ENCODE measurements around the gene VMP1. TPM values are rescaled to one million over a fixed set of nuclear protein-coding genes. Genes with fewer than 3 reads are reported as not detected.
A peak's percentile ranks its signal among the peaks of the same experiment; 100 is the strongest.

VMP1 gene
- total and polyA plus RNA-seq, 2 of the 13 experiments (the other 11 are each of a cell fraction or from before 2014, with no cell fraction given) = 186 to 271 TPM

DNA sequence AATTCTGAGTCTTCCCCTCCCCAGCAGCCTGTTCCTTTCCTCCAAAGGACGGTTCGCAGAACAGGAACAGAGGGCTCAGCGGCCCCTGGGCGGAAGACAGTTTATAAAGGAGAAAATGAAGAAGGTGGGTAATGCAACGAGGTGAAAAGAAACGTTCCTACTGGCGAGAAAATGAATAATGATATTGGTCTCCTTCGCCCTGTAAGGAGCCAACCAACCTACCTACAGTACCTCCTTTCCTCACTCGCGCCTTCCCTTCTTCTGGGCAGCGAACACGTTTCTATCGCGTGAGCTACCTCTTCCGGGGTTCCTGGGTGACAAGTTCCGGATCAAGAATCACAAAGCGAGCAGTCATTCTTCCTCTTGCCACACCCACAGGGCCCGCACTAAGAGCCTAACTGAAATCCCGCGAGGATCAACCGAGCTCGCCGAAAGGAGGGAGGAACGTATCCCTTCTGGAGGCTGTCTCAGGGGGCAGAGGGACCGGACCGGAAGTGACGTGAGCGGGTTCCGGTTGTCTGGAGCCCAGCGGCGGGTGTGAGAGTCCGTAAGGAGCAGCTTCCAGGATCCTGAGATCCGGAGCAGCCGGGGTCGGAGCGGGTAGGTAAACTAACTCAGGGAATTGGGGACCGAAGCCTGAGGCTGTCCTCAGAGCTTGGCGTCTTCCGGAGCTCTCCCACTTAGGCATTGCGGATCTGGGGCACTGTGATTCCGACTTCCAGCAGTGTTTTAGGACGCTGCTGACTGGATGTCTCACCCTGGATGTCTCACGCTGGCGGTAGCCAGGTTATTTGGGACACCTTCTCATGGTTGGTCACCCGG, at the start of gene VMP1, which contains the start of gene PTRH2 (continued):
- TF ChIP-seq, protein P1, sequence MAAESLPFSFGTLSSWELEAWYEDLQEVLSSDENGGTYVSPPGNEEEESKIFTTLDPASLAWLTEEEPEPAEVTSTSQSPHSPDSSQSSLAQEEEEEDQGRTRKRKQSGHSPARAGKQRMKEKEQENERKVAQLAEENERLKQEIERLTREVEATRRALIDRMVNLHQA (CRISPR knock-in tag; IDR thresholded peaks at IDR 0.05) = no peak; the same call in 1 of the 2 replicates
- TF ChIP-seq, protein P2, sequence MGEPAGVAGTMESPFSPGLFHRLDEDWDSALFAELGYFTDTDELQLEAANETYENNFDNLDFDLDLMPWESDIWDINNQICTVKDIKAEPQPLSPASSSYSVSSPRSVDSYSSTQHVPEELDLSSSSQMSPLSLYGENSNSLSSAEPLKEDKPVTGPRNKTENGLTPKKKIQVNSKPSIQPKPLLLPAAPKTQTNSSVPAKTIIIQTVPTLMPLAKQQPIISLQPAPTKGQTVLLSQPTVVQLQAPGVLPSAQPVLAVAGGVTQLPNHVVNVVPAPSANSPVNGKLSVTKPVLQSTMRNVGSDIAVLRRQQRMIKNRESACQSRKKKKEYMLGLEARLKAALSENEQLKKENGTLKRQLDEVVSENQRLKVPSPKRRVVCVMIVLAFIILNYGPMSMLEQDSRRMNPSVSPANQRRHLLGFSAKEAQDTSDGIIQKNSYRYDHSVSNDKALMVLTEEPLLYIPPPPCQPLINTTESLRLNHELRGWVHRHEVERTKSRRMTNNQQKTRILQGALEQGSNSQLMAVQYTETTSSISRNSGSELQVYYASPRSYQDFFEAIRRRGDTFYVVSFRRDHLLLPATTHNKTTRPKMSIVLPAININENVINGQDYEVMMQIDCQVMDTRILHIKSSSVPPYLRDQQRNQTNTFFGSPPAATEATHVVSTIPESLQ (CRISPR knock-in tag; conservative IDR thresholded peaks at IDR 0.05) = no peak
- no peak; the same call in 1 of the 2 replicates for TF ChIP-seq ZSCAN29 (CRISPR knock-in tag; conservative IDR thresholded peaks at IDR 0.05)
- no peak for TF ChIP-seq ZNF44 (CRISPR knock-in tag; IDR thresholded peaks at IDR 0.05)
- no peak for TF ChIP-seq BATF2 (CRISPR knock-in tag; IDR thresholded peaks at IDR 0.05)
- TF ChIP-seq, protein P3, sequence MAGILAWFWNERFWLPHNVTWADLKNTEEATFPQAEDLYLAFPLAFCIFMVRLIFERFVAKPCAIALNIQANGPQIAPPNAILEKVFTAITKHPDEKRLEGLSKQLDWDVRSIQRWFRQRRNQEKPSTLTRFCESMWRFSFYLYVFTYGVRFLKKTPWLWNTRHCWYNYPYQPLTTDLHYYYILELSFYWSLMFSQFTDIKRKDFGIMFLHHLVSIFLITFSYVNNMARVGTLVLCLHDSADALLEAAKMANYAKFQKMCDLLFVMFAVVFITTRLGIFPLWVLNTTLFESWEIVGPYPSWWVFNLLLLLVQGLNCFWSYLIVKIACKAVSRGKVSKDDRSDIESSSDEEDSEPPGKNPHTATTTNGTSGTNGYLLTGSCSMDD (CRISPR knock-in tag; IDR thresholded peaks at IDR 0.05) = no peak; the same call in 1 of the 2 replicates
- no peak for TF ChIP-seq ZNF382 (CRISPR knock-in tag; IDR thresholded peaks at IDR 0.05; ENCODE audit: borderline replicate concordance)
- TF ChIP-seq ZNF280D (CRISPR knock-in tag; IDR thresholded peaks at IDR 0.05) = peak; percentile 74; the same call in 1 of the 2 replicates
- TF ChIP-seq ZNF235 (CRISPR knock-in tag; IDR thresholded peaks at IDR 0.05; ENCODE audit: borderline replicate concordance) = peak; percentile 21; the same call in 1 of the 2 replicates
- no peak; the same call in none of the 2 replicates for TF ChIP-seq ZNF709 (CRISPR knock-in tag; IDR thresholded peaks at IDR 0.05)
- no peak; the same call in 1 of the 2 replicates for TF ChIP-seq TFAP4 (IDR thresholded peaks at IDR 0.05; ENCODE audit: borderline replicate concordance, low read depth)
- no peak for TF ChIP-seq SCMH1 (CRISPR knock-in tag; IDR thresholded peaks at IDR 0.05; ENCODE audit: borderline replicate concordance)
- no peak for TF ChIP-seq MAFG (CRISPR knock-in tag; IDR thresholded peaks at IDR 0.05)
- no peak for TF ChIP-seq AGO2 (optimal IDR thresholded peaks at IDR 0.05; ENCODE audit: low read depth, low read length)
- TF ChIP-seq XBP1 (CRISPR knock-in tag; IDR thresholded peaks at IDR 0.05) = 0 out of 2 replicates have a peak, but pooled peaks have one; percentile 67
- no peak for TF ChIP-seq FOXP1 (IDR thresholded peaks at IDR 0.05)
- peak; percentile 39; the same call in 1 of the 2 replicates for TF ChIP-seq FOXP1 (CRISPR knock-in tag; IDR thresholded peaks at IDR 0.05)
